Activated CD8-positive, alpha-beta T cell treated with anti-CD3 and anti-CD28 coated beads for 36 hours (primary cell): Measurements from ENCODE around the gene MYO3B. TPM values are rescaled to one million over a fixed set of nuclear protein-coding genes. Genes with fewer than 3 reads are reported as not detected.
"Not testable (repeated sequence)": the region's sequence is repeated elsewhere in the genome, so short reads cannot be mapped to it uniquely, and the experiment has no call there.

ENCODE experiments used
- ATAC-seq: fragments of 200-7000 bp; cut with Tn5 transposase; one replicate; pipeline ENCODE4 v1.10.0; 2021; ENCODE audit warnings: mild to moderate bottlenecking, moderate library complexity
- CTCF ChIA-PET: fragments of 350-600 bp; sonication (Branson Sonifier 250); formaldehyde crosslinking; loops from one replicate; lab custom pipeline; 2021; ENCODE audit warnings: antibody characterized with exemption; lab: Charles Lee
- POLR2A ChIA-PET: fragments of 350-600 bp; sonication (Branson Sonifier 250); formaldehyde crosslinking; loops from one replicate; lab custom pipeline; 2021; ENCODE audit warnings: antibody characterized with exemption; lab: Charles Lee
- DNase-seq: peaks from one replicate; pipeline ENCODE4 v3.0.0-alpha.2; 2020
- H3K27ac Mint-ChIP-seq: one replicate; pipeline ENCODE4 v1.8.0; 2021; ENCODE audit warnings: mild to moderate bottlenecking, mixed read lengths
- H3K27me3 Mint-ChIP-seq: one replicate; pipeline ENCODE4 v1.8.0; 2021; ENCODE audit warnings: mixed read lengths
- H3K36me3 Mint-ChIP-seq: one replicate; pipeline ENCODE4 v1.8.0; 2021; ENCODE audit warnings: low read depth, mixed read lengths
- H3K4me1 Mint-ChIP-seq: one replicate; pipeline ENCODE4 v1.8.0; 2021; ENCODE audit warnings: low read depth, mixed read lengths
- H3K4me3 Mint-ChIP-seq: one replicate; pipeline ENCODE4 v1.8.0; 2021; ENCODE audit warnings: mild to moderate bottlenecking, moderate library complexity, mixed read lengths
- H3K9me3 Mint-ChIP-seq: one replicate; pipeline ENCODE4 v1.8.0; 2021; ENCODE audit warnings: mixed read lengths
- CTCF ChIP-seq: fragments of 200-600 bp; IDR thresholded peaks from one replicate; pipeline ENCODE4 v1.8.0; 2022; ENCODE audit warnings: antibody characterized with exemption, mild to moderate bottlenecking
- intact Hi-C: fragments of 100-400 bp; cut with micrococcal nuclease; formaldehyde crosslinking; loops from one replicate; pipeline ENCODE4 v1.10.0; 2022
- total RNA-seq, 2 experiments: library from RNA; stranded (reverse); gene quantifications; one replicate each; pipeline ENCODE4 v1.2.3, GENCODE V29; 2021

The MYO3B gene
- total RNA-seq, 2 experiments from 2014 or later: 0.09 to 0.20 TPM

GRCh38 chr2:170208967-170209366, 31.0 kb downstream of the MYO3B start:
- Mint-ChIP-seq H3K27ac (no peak overlapping the region), H3K27me3 (peaks cover 10% of the 10 kb centered on the region), H3K9me3 (no peaks in the 10 kb centered on the region), H3K36me3 (no peaks in the 10 kb centered on the region), H3K4me1 (no peaks in the 10 kb centered on the region), H3K4me3 (no peak overlapping the region)
- ChIA-PET CTCF (no interaction called here), POLR2A (no interaction called here)
- ATAC-seq (no peak), DNase-seq (no peak)
- intact Hi-C loops: no loop called here
- TF ChIP-seq CTCF: no peak

- ChIA-PET CTCF (no interaction called here), POLR2A (no interaction called here)
- H3K4me1 Mint-ChIP-seq: no peaks in the 10 kb centered on the region
- DNase-seq (no peak), ATAC-seq (no peak)
- intact Hi-C loops: no loop called here
- peaks cover 1% of the 10 kb centered on the region for H3K27me3 Mint-ChIP-seq
- H3K27ac Mint-ChIP-seq: no peak overlapping the region
- no peak overlapping the region for H3K4me3 Mint-ChIP-seq
- no peak for TF ChIP-seq CTCF
- H3K9me3 Mint-ChIP-seq: no peaks in the 10 kb centered on the region
- H3K36me3 Mint-ChIP-seq: no peaks in the 10 kb centered on the region
These were observed 34.8 kb downstream of the MYO3B start for GRCh38 chr2:170212625-170213280.

GRCh38 chr2:170213281-170213625, 35.3 kb downstream of the MYO3B start:
- H3K36me3 Mint-ChIP-seq, H3K27me3 Mint-ChIP-seq, DNase-seq: not testable (repeated sequence)

DNA sequence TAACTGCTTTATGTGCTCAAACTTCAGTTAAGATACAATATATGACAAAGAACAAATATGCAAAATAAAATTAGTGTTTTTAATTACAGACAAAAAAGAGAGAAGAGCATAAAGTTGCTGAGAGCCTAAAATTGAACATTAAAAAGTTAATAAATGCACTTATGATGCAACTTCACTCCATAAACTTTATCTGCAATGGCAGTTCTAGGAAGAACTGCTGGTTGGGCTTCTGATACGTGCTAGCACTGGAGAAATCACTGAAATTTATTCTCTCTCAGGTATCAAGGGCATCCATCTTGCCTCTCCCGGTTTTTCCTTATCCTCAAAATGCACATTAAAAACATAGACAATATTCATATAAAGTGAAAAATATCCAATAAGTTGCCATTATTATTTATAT, 35.7 kb downstream of the MYO3B start:
- H3K4me1 Mint-ChIP-seq: no peaks in the 10 kb centered on the region
- no peak for DNase-seq
- H3K4me3 Mint-ChIP-seq: no peak overlapping the region
- CTCF ChIA-PET: no interaction called here
- no peak for TF ChIP-seq CTCF
- H3K27me3 Mint-ChIP-seq: peaks cover 1% of the 10 kb centered on the region
- no peak overlapping the region for H3K27ac Mint-ChIP-seq
- POLR2A ChIA-PET: no interaction called here
- intact Hi-C loops: no loop called here
- no peaks in the 10 kb centered on the region for H3K36me3 Mint-ChIP-seq
- no peaks in the 10 kb centered on the region for H3K9me3 Mint-ChIP-seq
- no peak for ATAC-seq

More at GRCh38 chr2:170213281-170213625, 35.3 kb downstream of the MYO3B start:
- H3K4me3 Mint-ChIP-seq, H3K27ac Mint-ChIP-seq, intact Hi-C loops, POLR2A ChIA-PET, CTCF ChIA-PET, H3K9me3 Mint-ChIP-seq, ATAC-seq, H3K4me1 Mint-ChIP-seq: not testable (repeated sequence)

DNA sequence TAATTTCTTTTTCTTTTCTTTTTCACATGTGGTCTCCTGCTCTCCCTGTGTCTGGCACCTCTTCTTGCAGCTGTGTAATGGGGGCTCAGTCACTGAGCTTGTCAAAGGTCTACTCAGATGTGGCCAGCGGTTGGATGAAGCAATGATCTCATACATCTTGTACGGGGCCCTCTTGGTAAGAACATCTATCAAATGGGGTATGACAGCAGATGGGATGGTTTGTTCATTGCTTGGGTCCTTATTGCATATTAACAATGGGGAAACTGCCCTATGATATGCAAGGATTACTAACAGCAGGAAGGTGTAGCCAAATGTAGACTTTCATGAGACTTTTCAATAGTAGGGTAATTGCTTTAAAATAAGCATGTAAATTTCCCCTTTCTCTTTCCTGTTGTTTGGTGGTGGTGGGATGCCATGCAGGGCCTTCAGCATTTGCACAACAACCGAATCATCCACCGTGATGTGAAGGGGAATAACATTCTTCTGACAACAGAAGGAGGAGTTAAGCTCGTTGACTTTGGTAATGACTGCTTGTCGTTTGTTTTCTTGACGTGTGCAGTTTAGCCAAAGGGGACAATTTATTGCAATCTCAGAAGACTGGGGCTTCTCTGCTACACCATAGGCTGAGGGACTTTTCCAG, 36.5 kb downstream of the MYO3B start:
- intact Hi-C loops: no loop called here
- TF ChIP-seq CTCF: no peak
- H3K27me3 Mint-ChIP-seq: peaks cover 1% of the 10 kb centered on the region

More for the DNA sequence above, 36.5 kb downstream of the MYO3B start:
- POLR2A ChIA-PET: no interaction called here
- no peak overlapping the region for H3K27ac Mint-ChIP-seq
- H3K9me3 Mint-ChIP-seq: no peaks in the 10 kb centered on the region
- H3K36me3 Mint-ChIP-seq: no peaks in the 10 kb centered on the region
- CTCF ChIA-PET: no interaction called here
- DNase-seq (no peak), ATAC-seq (no peak)
- no peak overlapping the region for H3K4me3 Mint-ChIP-seq
- no peaks in the 10 kb centered on the region for H3K4me1 Mint-ChIP-seq
